ENCODE data around the gene PCDHGA1.

Gene PCDHGA1

DNA sequence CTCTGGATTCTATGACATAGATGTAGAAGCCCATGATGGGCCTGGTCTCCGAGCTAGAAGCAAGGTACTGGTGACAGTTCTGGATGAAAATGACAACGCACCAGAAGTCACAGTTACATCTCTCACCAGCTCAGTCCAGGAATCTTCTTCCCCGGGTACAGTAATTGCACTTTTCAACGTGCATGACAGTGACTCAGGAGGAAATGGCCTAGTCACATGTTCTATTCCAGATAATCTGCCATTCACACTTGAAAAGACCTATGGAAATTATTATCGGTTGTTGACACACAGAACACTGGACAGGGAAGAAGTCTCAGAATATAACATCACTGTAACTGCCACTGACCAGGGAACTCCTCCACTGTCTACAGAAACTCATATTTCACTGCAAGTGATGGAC is 25.8 kb downstream of the PCDHGA1 start:
- TF ChIP-seq, protein P1, sequence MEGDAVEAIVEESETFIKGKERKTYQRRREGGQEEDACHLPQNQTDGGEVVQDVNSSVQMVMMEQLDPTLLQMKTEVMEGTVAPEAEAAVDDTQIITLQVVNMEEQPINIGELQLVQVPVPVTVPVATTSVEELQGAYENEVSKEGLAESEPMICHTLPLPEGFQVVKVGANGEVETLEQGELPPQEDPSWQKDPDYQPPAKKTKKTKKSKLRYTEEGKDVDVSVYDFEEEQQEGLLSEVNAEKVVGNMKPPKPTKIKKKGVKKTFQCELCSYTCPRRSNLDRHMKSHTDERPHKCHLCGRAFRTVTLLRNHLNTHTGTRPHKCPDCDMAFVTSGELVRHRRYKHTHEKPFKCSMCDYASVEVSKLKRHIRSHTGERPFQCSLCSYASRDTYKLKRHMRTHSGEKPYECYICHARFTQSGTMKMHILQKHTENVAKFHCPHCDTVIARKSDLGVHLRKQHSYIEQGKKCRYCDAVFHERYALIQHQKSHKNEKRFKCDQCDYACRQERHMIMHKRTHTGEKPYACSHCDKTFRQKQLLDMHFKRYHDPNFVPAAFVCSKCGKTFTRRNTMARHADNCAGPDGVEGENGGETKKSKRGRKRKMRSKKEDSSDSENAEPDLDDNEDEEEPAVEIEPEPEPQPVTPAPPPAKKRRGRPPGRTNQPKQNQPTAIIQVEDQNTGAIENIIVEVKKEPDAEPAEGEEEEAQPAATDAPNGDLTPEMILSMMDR (IDR thresholded peaks at IDR 0.05), result no peak

DNA sequence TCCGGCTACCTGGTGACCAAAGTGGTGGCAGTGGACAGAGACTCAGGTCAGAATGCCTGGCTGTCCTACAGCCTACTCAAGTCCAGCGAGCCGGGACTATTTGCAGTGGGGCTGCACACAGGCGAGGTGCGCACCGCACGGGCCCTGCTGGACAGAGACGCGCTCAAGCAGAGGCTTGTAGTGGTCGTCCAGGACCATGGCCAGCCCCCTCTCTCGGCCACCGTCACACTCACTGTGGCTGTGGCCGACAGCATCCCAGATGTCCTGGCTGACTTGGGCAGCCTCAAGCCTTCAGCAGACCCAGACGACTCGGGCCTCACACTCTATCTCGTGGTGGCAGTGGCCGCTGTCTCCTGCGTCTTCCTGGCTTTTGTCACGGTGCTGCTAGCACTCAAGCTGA is 26.6 kb downstream of the PCDHGA1 start:
- TF ChIP-seq, protein P1 (IDR thresholded peaks at IDR 0.05), result no peak

DNA sequence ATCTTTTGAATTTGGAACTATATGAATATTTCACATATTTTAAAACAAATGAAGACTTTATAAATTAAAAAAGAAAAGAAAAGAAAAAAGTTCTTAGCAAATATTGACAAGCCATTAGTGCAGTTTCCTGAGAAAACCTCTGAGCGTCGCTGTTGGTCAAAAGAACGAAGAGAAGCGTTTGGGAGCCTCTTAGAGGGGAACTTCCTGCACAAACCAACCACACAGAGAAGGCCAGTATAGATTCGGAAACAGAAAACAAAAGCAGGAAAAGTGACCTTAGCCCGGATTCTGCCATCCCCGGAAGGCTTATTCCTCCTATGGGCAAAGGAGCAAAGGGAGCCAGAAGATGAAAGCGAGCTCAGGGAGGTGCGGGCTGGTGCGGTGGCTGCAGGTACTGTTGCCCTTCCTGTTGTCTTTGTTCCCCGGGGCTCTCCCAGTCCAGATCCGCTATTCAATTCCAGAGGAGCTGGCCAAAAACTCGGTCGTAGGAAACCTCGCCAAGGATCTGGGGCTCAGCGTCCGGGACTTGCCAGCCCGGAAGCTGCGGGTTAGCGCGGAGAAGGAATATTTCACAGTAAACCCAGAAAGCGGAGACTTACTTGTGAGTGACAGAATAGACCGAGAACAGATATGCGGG is 29.6 kb downstream of the PCDHGA1 start, which contains the start of gene PCDHGB2:
TSS of gene PCDHGB2 (plus strand) at position 205 of the 637 bp plus-strand sequence. CDS start at position 347, 142 bp downstream.
- TF ChIP-seq, protein P1 (IDR thresholded peaks at IDR 0.05), result peak; percentile 14; the same call in 1 of the 2 replicates

- TF ChIP-seq, protein P1 (IDR thresholded peaks at IDR 0.05), result no peak
Observed at GRCh38 chr5:141360685-141361084, 30.4 kb downstream of the PCDHGA1 start.

DNA sequence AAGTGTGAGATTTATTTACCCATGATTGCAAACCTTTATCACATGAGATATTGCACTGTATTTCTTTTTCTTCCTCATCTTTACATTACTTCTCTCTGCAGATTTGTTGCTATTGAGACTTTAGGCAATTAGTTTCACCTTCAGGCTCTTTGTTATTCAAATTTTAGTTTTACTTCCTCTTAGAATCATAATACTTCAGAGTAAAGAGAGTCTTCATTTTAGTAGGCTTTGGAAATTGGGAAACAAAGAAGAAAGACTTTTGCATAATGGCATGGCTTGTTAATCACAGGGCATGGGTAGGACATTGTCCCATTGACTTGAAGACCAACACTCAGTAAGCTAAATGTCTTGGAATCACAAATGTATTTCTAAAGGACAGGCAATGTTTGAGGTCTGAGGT is 32.4 kb downstream of the PCDHGA1 start:
- TF ChIP-seq, protein P1 (IDR thresholded peaks at IDR 0.05), result no peak

DNA sequence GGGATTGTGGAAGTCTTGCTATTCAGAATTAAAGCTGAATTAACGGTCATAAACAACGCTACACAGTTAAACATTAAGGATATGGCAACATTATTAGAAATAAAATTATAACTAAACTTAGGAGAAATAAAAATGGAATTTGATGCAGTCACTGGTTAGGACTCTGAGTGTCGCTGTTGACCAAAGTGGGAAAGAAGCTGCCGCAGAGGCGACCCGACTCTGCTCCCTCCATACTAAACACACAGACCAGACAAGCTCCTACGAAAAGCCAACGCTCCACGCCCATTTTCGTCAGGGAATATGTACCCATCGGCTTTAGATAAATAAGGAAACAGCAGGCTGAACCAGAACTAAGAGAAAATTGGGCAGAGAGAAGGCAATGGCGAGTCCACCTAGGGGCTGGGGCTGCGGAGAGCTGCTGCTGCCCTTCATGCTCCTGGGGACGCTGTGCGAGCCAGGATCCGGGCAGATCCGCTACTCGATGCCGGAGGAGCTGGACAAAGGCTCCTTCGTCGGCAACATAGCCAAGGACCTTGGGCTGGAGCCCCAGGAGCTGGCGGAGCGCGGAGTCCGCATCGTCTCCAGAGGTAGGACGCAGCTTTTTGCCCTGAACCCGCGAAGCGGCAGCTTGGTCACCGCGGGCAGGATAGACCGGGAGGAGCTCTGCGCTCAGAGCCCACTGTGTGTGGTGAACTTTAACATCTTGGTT is 33.8 kb downstream of the PCDHGA1 start, which contains the start of gene PCDHGA5:
TSS of gene PCDHGA5 (plus strand) at position 211 of the 709 bp plus-strand sequence. CDS start at position 380, 169 bp downstream.
- TF ChIP-seq, protein P1 (IDR thresholded peaks at IDR 0.05), result peak; percentile 33; the same call in 1 of the 2 replicates

GRCh38 chr5:141366016-141366896 is 35.9 kb downstream of the PCDHGA1 start:
- TF ChIP-seq, protein P1 (IDR thresholded peaks at IDR 0.05), result no peak

Data from LNCAP (cell line).